GM21529 (cell line): ENCODE results near the gene EXOC6.

ENCODE experiments used
- ATAC-seq: cut with Tn5 transposase; IDR thresholded peaks from one replicate; pipeline ENCODE4 v1.9.1; 2021; ENCODE audit not compliant: unreplicated experiment

Gene EXOC6

GRCh38 chr10:92999191-92999590, 150.9 kb downstream of the EXOC6 start:
- ATAC-seq, result no peak

DNA sequence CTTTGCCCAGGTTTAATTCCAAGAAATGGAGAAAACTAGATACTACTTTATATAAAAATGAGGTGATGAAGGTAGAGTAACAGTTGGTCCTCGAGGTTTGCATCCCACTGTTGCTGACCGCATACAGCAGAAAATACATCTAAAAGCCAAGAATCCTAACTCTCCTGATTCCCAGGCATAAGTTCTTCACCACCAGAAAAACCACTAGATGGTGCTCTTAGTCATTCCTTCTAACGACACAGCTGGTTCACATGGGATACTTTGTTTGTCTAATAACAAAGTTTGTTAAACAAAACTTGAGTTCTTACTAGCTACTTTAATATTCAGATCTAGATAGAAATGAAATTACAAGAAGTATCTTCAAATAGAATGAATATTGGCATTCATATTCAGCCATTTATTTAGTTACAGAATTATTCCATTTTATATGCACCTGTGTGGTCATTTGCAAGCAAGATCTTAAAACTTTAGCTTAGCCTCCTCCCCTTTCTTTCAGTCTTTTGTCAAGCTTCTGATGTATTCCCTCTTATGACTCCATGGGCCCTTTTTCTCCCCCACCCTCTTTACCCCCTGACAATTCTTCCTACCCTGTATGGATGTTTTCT, 158.2 kb downstream of the EXOC6 start:
- ATAC-seq, result no peak

GRCh38 chr10:93015722-93016121, 167.4 kb downstream of the EXOC6 start:
- ATAC-seq, result no peak

DNA sequence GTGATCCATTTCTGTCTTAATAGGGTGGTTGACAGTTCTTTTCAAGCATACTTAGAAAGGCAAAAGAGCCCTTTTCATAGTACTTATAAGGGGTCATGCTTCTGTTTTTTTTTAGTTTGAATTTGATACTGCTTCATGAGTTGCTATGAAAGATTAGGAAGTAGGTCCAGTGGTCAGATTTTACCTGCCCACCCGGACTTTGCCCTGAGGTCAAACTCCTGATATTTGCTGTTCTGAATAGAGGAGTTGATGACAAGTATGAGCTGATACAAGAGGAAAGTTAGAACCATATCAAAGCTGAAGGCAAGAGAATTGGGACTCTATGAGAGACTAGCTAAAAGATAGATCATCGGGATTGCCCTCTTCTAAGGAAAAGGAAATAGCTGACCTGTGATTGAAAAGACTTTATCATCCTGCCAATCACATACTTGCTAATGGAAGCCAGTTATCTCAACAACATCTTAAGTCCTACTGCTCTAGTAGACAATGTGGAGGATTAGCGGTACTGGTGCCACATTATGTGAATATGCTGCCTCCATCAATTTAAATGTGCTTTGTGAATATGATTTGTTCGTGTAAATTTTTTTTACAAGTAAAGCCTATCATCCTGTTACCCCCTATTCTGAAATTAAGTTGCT, 174.8 kb downstream of the EXOC6 start:
- ATAC-seq, result no peak

- ATAC-seq, result no peak
Measured at GRCh38 chr10:93026072-93026471, 177.8 kb downstream of the EXOC6 start.

DNA sequence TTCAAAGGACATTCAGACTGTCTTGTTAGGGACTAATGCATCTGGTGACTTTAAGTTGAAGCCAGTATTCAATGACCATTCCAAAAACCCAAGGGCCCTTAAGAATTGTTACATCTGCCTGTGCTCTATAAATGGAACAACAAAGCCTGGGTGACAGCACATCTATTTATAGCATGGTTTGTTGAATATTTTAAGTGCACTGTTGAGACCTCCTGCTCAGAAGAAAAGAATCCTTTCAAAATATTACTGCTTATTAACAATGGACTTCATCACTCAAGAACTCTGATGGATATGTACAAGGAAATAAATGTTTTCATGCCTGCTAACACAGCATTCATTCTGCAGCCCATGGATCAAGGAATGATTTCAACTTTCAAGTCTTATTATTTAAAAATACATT, 179.2 kb downstream of the EXOC6 start:
- ATAC-seq, result no peak

DNA sequence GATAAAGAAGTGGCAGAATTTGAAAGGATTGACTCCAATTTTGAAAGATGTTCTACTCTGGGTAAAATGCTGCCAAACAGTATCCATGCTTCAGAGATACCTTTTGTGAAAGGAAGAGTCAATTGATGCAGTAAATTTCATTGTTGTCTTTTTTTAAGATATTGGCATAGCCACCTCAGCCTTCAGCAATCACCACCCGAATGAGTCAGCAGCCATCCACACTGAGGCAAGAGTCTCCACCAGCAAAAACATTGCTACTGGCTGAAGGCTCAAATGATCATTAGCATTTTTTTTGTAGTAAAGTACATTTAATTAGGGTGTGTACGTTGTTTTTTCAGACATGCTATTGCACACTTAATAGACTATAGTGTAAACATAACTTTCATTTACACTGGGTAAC, 180.6 kb downstream of the EXOC6 start:
- ATAC-seq, result no peak

DNA sequence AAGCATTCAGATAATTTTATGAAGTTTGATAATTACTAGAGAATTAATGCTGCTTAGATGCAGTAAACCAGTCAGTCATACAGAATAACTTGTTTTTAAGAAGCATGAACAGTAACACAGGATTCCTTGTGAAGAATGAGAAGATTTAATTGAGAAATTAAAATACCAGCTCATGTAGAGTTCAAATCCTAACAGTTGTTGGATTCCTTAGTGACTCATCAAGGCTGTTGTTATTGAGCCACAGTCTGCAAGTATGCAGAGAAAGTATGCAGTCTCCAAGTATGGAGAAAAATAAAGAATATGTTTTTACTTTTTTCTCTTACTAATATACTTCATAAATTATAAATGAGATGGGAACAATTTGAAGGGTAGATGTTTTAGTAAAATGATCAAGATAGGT, 182.1 kb downstream of the EXOC6 start:
- no peak for ATAC-seq

GRCh38 chr10:93032105-93032808, 183.9 kb downstream of the EXOC6 start:
- ATAC-seq, result no peak

GRCh38 chr10:93032809-93033137, 184.5 kb downstream of the EXOC6 start:
- ATAC-seq, result no peak

DNA sequence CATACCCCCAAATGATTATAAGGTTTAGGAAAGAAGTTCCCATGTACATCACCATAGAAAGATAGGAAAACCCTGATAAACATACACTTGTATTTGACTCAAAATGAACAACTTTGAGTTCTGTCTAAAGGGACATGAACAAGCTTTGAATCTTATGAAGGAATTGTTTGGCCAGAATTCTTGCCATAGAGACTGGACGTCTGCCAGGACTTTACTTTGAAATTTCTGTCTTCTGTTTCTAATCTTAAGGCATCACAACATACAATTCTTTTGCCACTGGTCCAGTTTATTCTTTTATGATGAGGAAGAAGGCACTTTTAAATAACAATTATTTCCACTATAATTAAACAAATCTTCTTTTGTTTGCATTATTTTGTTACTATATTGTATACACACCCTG, 186.1 kb downstream of the EXOC6 start:
- ATAC-seq, result no peak

GRCh38 chr10:93039110-93039509, 190.8 kb downstream of the EXOC6 start:
- ATAC-seq, result no peak

- ATAC-seq, result no peak
Measured at GRCh38 chr10:93039721-93040120, 191.4 kb downstream of the EXOC6 start.

GRCh38 chr10:93054486-93054885, 206.2 kb downstream of the EXOC6 start:
- no peak for ATAC-seq

GRCh38 chr10:93058139-93058538, 209.8 kb downstream of the EXOC6 start:
- ATAC-seq, result no peak

GRCh38 chr10:93059975-93060886, 211.9 kb downstream of the EXOC6 start, which contains the start of gene CYP26C1:
Gene CYP26C1, plus strand, starts transcription at chr10:93060798. Its CDS starts 466 bp downstream, at chr10:93061264.
- no peak for ATAC-seq

GRCh38 chr10:93060887-93061593, 212.7 kb downstream of the EXOC6 start:
- no peak for ATAC-seq

DNA sequence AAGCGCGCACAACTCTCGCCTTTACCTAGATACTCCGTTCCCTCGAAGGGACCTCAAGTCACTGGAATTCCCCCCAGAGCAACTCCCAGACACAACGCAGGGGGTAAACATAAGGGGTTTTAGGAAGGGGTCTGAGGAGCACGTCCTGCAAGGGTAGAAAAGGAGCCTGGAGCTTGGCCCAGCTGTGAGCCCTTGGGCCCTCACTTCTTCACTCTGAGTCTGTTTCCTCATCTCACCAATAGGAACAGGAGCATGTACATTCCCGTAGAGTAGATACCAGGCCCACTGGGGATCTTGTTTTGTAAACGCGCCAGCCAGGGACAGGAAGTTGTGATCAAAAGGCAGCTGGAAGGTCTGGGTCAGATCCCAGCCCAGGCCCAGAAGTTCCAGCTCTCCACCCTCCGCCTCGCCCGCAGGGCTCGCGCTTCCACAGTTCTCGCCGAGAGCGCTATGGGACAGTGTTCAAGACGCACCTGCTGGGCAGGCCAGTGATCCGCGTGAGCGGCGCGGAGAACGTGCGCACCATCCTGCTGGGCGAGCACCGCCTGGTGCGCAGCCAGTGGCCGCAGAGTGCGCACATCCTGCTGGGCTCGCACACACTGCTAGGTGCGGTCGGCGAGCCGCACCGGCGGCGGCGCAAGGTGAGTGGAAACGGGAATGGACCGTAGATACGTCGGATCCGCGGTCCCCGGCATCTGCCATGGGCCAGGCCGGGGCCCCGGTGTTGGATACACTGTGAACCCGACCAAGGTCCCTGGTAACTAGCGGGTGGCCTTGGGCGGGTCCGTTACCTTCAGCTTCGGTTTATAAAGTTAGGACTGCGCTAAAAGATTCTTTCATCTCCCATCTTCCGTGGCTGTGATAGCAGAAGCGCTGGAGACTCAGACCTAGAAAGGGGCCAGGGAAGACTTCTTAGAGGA, 213.5 kb downstream of the EXOC6 start:
- no peak for ATAC-seq

DNA sequence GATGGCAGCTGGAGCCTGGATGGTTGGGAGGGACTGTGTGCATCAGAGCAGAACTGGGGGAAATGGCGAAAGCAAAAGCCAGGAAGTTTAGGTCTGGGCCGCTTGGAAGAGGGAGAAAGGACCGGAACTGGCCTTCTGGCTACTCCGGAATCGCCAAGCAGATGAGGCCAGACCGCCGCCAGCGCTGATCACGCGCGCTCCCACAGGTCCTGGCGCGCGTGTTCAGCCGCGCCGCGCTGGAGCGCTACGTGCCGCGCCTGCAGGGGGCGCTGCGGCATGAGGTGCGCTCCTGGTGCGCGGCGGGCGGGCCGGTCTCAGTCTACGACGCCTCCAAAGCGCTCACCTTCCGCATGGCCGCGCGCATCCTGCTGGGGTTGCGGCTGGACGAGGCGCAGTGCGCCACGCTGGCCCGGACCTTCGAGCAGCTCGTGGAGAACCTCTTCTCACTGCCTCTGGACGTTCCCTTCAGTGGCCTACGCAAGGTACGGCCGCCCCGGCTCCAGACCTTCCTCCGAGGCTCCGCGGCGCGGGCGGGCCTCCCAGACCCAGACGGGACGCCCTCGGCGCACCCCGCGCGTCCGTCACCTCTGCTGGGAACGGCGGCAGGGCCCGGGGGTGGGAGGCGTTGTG, 214.3 kb downstream of the EXOC6 start:
- no peak for ATAC-seq
